ENCODE data around the gene FOXP1.

Gene FOXP1

GRCh38 chr3:71045212-71045916 is 538.2 kb downstream of the FOXP1 start:
- H3K9me3 ChIP-seq (ENCODE audit: control insufficient read depth, insufficient read depth, low read length): no peaks in the 10 kb centered on the region
- H3K9ac ChIP-seq (ENCODE audit: low read depth, low read length): no peak overlapping the region
- peaks cover 5% of the 10 kb centered on the region; the same call in 1 of the 2 replicates for H3K36me3 ChIP-seq (ENCODE audit: insufficient read depth, low read length)
- peaks cover 36% of the 10 kb centered on the region for H3K4me1 ChIP-seq (ENCODE audit: insufficient read depth, low read length)

- H3K9ac ChIP-seq (ENCODE audit: low read depth, low read length): no peak overlapping the region
- H3K9me3 ChIP-seq (ENCODE audit: control insufficient read depth, insufficient read depth, low read length): no peaks in the 10 kb centered on the region
- H3K4me1 ChIP-seq (ENCODE audit: insufficient read depth, low read length): peaks cover 14% of the 10 kb centered on the region
- H3K36me3 ChIP-seq (ENCODE audit: insufficient read depth, low read length): peaks cover 5% of the 10 kb centered on the region; the same call in 1 of the 2 replicates
Observed at GRCh38 chr3:71042759-71043158, 540.8 kb downstream of the FOXP1 start.

- Histone ChIP-seq H3K9ac (ENCODE audit: low read depth, low read length) (no peak overlapping the region), H3K9me3 (ENCODE audit: control insufficient read depth, insufficient read depth, low read length) (no peaks in the 10 kb centered on the region), H3K4me1 (ENCODE audit: insufficient read depth, low read length) (no peaks in the 10 kb centered on the region; the same call in 1 of the 2 replicates), H3K36me3 (ENCODE audit: insufficient read depth, low read length) (peaks cover 5% of the 10 kb centered on the region; the same call in 1 of the 2 replicates)
Observed at GRCh38 chr3:71041371-71041770, 542.2 kb downstream of the FOXP1 start.

GRCh38 chr3:71039332-71039731 is 544.2 kb downstream of the FOXP1 start:
- H3K9me3 ChIP-seq (ENCODE audit: control insufficient read depth, insufficient read depth, low read length): no peaks in the 10 kb centered on the region
- no peaks in the 10 kb centered on the region for H3K4me1 ChIP-seq (ENCODE audit: insufficient read depth, low read length)
- H3K9ac ChIP-seq (ENCODE audit: low read depth, low read length): no peak overlapping the region
- H3K36me3 ChIP-seq (ENCODE audit: insufficient read depth, low read length): peaks cover 5% of the 10 kb centered on the region; the same call in 1 of the 2 replicates

- peaks cover 5% of the 10 kb centered on the region; the same call in 1 of the 2 replicates for H3K36me3 ChIP-seq (ENCODE audit: insufficient read depth, low read length)
- no peaks in the 10 kb centered on the region for H3K9me3 ChIP-seq (ENCODE audit: control insufficient read depth, insufficient read depth, low read length)
- peaks cover 7% of the 10 kb centered on the region; the same call in 1 of the 2 replicates for H3K4me1 ChIP-seq (ENCODE audit: insufficient read depth, low read length)
- no peak overlapping the region for H3K9ac ChIP-seq (ENCODE audit: low read depth, low read length)
Observed at GRCh38 chr3:71037775-71038174, 545.8 kb downstream of the FOXP1 start.

- Histone ChIP-seq H3K4me1 (ENCODE audit: insufficient read depth, low read length) (peaks cover 10% of the 10 kb centered on the region; the same call in 1 of the 2 replicates), H3K9ac (ENCODE audit: low read depth, low read length) (no peak overlapping the region), H3K9me3 (ENCODE audit: control insufficient read depth, insufficient read depth, low read length) (no peaks in the 10 kb centered on the region), H3K36me3 (ENCODE audit: insufficient read depth, low read length) (peaks cover 2% of the 10 kb centered on the region; the same call in 1 of the 2 replicates)
Observed at GRCh38 chr3:71035886-71036285, 547.6 kb downstream of the FOXP1 start.

GRCh38 chr3:71035314-71035713 is 548.2 kb downstream of the FOXP1 start:
- no peaks in the 10 kb centered on the region for H3K36me3 ChIP-seq (ENCODE audit: insufficient read depth, low read length)
- peaks cover 10% of the 10 kb centered on the region; the same call in 1 of the 2 replicates for H3K4me1 ChIP-seq (ENCODE audit: insufficient read depth, low read length)
- H3K9ac ChIP-seq (ENCODE audit: low read depth, low read length): no peak overlapping the region
- H3K9me3 ChIP-seq (ENCODE audit: control insufficient read depth, insufficient read depth, low read length): no peaks in the 10 kb centered on the region

- Histone ChIP-seq H3K9me3 (ENCODE audit: control insufficient read depth, insufficient read depth, low read length) (no peaks in the 10 kb centered on the region), H3K9ac (ENCODE audit: low read depth, low read length) (no peak overlapping the region), H3K4me1 (ENCODE audit: insufficient read depth, low read length) (peaks cover 10% of the 10 kb centered on the region; the same call in 1 of the 2 replicates), H3K36me3 (ENCODE audit: insufficient read depth, low read length) (no peaks in the 10 kb centered on the region)
Observed at GRCh38 chr3:71033681-71034220, 549.8 kb downstream of the FOXP1 start.

GRCh38 chr3:71031914-71032521 is 551.5 kb downstream of the FOXP1 start:
- H3K9ac ChIP-seq (ENCODE audit: low read depth, low read length): no peak overlapping the region
- H3K4me1 ChIP-seq (ENCODE audit: insufficient read depth, low read length): peaks cover 10% of the 10 kb centered on the region; the same call in 1 of the 2 replicates
- no peaks in the 10 kb centered on the region for H3K9me3 ChIP-seq (ENCODE audit: control insufficient read depth, insufficient read depth, low read length)
- H3K36me3 ChIP-seq (ENCODE audit: insufficient read depth, low read length): no peaks in the 10 kb centered on the region

GRCh38 chr3:71031181-71031580 is 552.3 kb downstream of the FOXP1 start:
- no peak overlapping the region for H3K9ac ChIP-seq (ENCODE audit: low read depth, low read length)
- peaks cover 17% of the 10 kb centered on the region for H3K4me1 ChIP-seq (ENCODE audit: insufficient read depth, low read length)
- no peaks in the 10 kb centered on the region for H3K36me3 ChIP-seq (ENCODE audit: insufficient read depth, low read length)
- H3K9me3 ChIP-seq (ENCODE audit: control insufficient read depth, insufficient read depth, low read length): no peaks in the 10 kb centered on the region

- H3K36me3 ChIP-seq (ENCODE audit: insufficient read depth, low read length): no peaks in the 10 kb centered on the region
- H3K9ac ChIP-seq (ENCODE audit: low read depth, low read length): no peak overlapping the region
- H3K9me3 ChIP-seq (ENCODE audit: control insufficient read depth, insufficient read depth, low read length): no peaks in the 10 kb centered on the region
- H3K4me1 ChIP-seq (ENCODE audit: insufficient read depth, low read length): peaks cover 17% of the 10 kb centered on the region
Observed at GRCh38 chr3:71030748-71031147, 552.8 kb downstream of the FOXP1 start.

- H3K4me1 ChIP-seq (ENCODE audit: insufficient read depth, low read length): peaks cover 17% of the 10 kb centered on the region
- H3K36me3 ChIP-seq (ENCODE audit: insufficient read depth, low read length): no peaks in the 10 kb centered on the region
- no peaks in the 10 kb centered on the region for H3K9me3 ChIP-seq (ENCODE audit: control insufficient read depth, insufficient read depth, low read length)
- H3K9ac ChIP-seq (ENCODE audit: low read depth, low read length): no peak overlapping the region
Observed at GRCh38 chr3:71029770-71030169, 553.8 kb downstream of the FOXP1 start.

GRCh38 chr3:71028802-71029201 is 554.7 kb downstream of the FOXP1 start:
- no peak overlapping the region for H3K9ac ChIP-seq (ENCODE audit: low read depth, low read length)
- H3K36me3 ChIP-seq (ENCODE audit: insufficient read depth, low read length): no peaks in the 10 kb centered on the region
- H3K4me1 ChIP-seq (ENCODE audit: insufficient read depth, low read length): peaks cover 22% of the 10 kb centered on the region
- H3K9me3 ChIP-seq (ENCODE audit: control insufficient read depth, insufficient read depth, low read length): no peaks in the 10 kb centered on the region

- Histone ChIP-seq H3K36me3 (ENCODE audit: insufficient read depth, low read length) (no peaks in the 10 kb centered on the region), H3K9me3 (ENCODE audit: control insufficient read depth, insufficient read depth, low read length) (no peaks in the 10 kb centered on the region), H3K9ac (ENCODE audit: low read depth, low read length) (no peak overlapping the region), H3K4me1 (ENCODE audit: insufficient read depth, low read length) (peaks cover 21% of the 10 kb centered on the region; the same call in 1 of the 2 replicates)
Observed at GRCh38 chr3:71028184-71028583, 555.3 kb downstream of the FOXP1 start.
